K562 (cell line): ENCODE results near the gene NCOR2. TPM values are rescaled to one million over a fixed set of nuclear protein-coding genes. Genes with fewer than 3 reads are reported as not detected.

Experiments used
- ARID3A ChIP-seq: IDR thresholded peaks from 2 replicates; pipeline ENCODE4 v1.6.1; 2012; ENCODE audit warnings: low read depth, low read length, improper control_type of control experiment, borderline replicate concordance
- CREB5 ChIP-seq: fragments of 250-450 bp; sonication (Bioruptor Pico); IDR thresholded peaks from 2 replicates; pipeline ENCODE4 v1.5.0; 2020; ENCODE audit warnings: mild to moderate bottlenecking
- DMBX1 ChIP-seq: fragments of 250-450 bp; sonication (Bioruptor Pico); IDR thresholded peaks from 2 replicates; pipeline ENCODE4 v1.8.0; 2022; ENCODE audit warnings: inconsistent platforms, mild to moderate bottlenecking, moderate library complexity, borderline replicate concordance
- EGR1 ChIP-seq: fragments of 450-650 bp; conservative IDR thresholded peaks from 2 replicates; pipeline ENCODE4 v1.6.1; 2017; ENCODE audit warnings: mild to moderate bottlenecking
- GATAD2A ChIP-seq: fragments of 450-650 bp; IDR thresholded peaks from 2 replicates; pipeline ENCODE4 v1.6.1; 2017
- KAT7 ChIP-seq: sonication (generic); formaldehyde crosslinking; IDR thresholded peaks from 2 replicates; pipeline ENCODE4 v1.8.0; 2022; ENCODE audit warnings: missing genetic modification reagents, mild to moderate bottlenecking, borderline replicate concordance
- KDM2B ChIP-seq: fragments of 250-450 bp; sonication (Bioruptor Pico); IDR thresholded peaks from 2 replicates; pipeline ENCODE4 v1.8.0; 2021; ENCODE audit warnings: mild to moderate bottlenecking, moderate library complexity
- MAFG ChIP-seq: fragments of 450-650 bp; conservative IDR thresholded peaks from 2 replicates; pipeline ENCODE4 v1.6.1; 2016; ENCODE audit warnings: missing genetic modification characterization, missing compliant biosample characterization
- NR2C1 ChIP-seq, 2 experiments: fragments of 450-650 bp; IDR thresholded peaks; 2 replicates each; pipeline ENCODE4 v1.6.1; 2017; ENCODE audit warnings: mild to moderate bottlenecking in 2 of 2, antibody characterized with exemption in 1 of 2, inconsistent platforms in 1 of 2, missing compliant biosample characterization in 1 of 2, missing genetic modification characterization in 1 of 2
- RFX5 ChIP-seq: IDR thresholded peaks from 2 replicates; pipeline ENCODE4 v1.6.1; 2011; ENCODE audit warnings: low read depth, mild to moderate bottlenecking, improper control_type of control experiment, low read length
- ZNF224 ChIP-seq: sonication (generic); formaldehyde crosslinking; IDR thresholded peaks from 2 replicates; pipeline ENCODE4 v1.8.0; 2022; ENCODE audit warnings: mild to moderate bottlenecking, missing genetic modification reagents
- ZNF830 ChIP-seq: fragments of 250-450 bp; sonication (Bioruptor Pico); IDR thresholded peaks from 2 replicates; pipeline ENCODE4 v1.5.0; 2021; ENCODE audit warnings: mild to moderate bottlenecking
- polyA plus RNA-seq, 8 experiments: library from polyadenylated mRNA; depleted of rRNA in 4 of 8; stranded (reverse) in 5 of 8; unstranded in 3 of 8; fragments of >200 nt; fragmentation: Nextera tagmentation in 2 of 8; fragmentation: Illumina TruSeq in 1 of 8; extraction: Ambion mirVana in 2 of 8; extraction: Trizol in 1 of 8; gene quantifications; 2 replicates each; pipeline versions ENCODE4 v1.2.1 to v1.2.3, GENCODE V29; 2011 to 2014; ENCODE audit warnings: inconsistent platforms in 1 of 8, missing spikeins in 1 of 8
- total RNA-seq, 7 experiments: library from RNA; depleted of rRNA in 6 of 7; stranded (reverse); fragments of >200 nt in 6 of 7; fragmentation: Illumina TruSeq in 2 of 7; extraction: Trizol in 2 of 7; gene quantifications; 2 replicates each; pipeline versions ENCODE4 v1.2.1 to v1.2.3, GENCODE V29; 2011 to 2021; ENCODE audit warnings: low replicate concordance in 1 of 7
- TF ChIP-seq, protein P1 (sequence below), 2 experiments: fragments of 450-650 bp in 1 of 2; IDR thresholded peaks; 2 replicates each; pipeline ENCODE4 v1.6.1; 2011 to 2017; ENCODE audit warnings: low read depth in 2 of 2, antibody characterized with exemption in 1 of 2, borderline replicate concordance in 1 of 2, low read length in 1 of 2, mild to moderate bottlenecking in 1 of 2, mixed read lengths in 1 of 2; ENCODE audit not compliant: control insufficient read depth in 1 of 2
- TF ChIP-seq, protein P2 (sequence below): fragments of 450-650 bp; IDR thresholded peaks from 2 replicates; pipeline ENCODE4 v1.7.1; 2018; ENCODE audit warnings: mild to moderate bottlenecking, low read depth; ENCODE audit not compliant: partially characterized antibody
- TF ChIP-seq, protein P3 (sequence below): fragments of 450-650 bp; formaldehyde crosslinking; IDR thresholded peaks from 2 replicates; pipeline ENCODE4 v1.4.0; 2020; ENCODE audit warnings: mild to moderate bottlenecking, moderate library complexity

Gene NCOR2
- total and polyA plus RNA-seq, 9 of the 15 experiments (the other 6 are each of a cell fraction or from before 2014, with no cell fraction given): 0.18 to 126 (median 8.4) TPM

DNA sequence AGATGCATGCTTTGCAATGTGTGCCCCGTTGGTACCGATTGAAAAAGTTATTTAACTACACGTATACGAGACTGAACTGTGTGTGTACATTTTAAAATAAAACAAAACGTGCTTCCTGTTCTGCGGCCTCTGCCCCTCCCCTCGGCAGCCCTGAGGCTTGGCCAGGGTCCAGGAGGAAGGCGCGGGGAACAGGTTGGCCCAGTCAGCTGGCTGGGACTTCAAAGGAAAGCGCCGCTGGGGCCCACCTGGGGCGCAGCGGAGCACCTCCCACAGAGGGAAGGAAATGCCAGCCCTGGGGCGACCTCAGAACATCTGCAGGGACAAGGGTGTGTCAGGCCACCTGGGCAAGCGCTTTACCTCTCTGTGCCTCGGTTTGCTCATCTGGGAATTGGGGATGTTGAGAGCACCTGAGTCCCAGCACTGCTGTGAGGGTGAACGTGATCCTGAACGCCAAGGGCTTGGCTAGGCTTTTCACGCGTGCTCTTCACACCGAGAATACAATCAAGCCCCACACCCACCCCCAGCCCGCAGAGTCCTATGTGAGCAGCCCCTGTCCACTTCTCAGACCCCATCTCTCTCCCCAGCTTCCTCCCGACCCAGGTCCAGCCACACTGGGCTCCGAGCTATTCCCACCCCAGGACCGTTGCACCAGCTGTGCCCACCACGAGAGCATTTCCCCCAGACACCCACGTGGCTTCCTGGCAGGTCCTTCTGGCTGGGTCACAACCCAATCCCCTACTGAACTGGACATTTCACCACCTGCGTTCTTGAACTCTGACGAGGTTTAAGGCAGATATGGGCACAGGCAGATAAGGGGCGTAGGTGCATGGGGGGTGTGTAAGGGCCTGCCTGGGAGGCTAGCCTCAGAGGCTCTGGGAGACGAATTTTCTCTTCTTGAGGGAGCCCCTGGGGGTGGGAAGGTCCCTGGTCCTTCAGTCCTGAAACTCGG lies 41.9 kb upstream of the NCOR2 start (continued):
- TF ChIP-seq, protein P1, sequence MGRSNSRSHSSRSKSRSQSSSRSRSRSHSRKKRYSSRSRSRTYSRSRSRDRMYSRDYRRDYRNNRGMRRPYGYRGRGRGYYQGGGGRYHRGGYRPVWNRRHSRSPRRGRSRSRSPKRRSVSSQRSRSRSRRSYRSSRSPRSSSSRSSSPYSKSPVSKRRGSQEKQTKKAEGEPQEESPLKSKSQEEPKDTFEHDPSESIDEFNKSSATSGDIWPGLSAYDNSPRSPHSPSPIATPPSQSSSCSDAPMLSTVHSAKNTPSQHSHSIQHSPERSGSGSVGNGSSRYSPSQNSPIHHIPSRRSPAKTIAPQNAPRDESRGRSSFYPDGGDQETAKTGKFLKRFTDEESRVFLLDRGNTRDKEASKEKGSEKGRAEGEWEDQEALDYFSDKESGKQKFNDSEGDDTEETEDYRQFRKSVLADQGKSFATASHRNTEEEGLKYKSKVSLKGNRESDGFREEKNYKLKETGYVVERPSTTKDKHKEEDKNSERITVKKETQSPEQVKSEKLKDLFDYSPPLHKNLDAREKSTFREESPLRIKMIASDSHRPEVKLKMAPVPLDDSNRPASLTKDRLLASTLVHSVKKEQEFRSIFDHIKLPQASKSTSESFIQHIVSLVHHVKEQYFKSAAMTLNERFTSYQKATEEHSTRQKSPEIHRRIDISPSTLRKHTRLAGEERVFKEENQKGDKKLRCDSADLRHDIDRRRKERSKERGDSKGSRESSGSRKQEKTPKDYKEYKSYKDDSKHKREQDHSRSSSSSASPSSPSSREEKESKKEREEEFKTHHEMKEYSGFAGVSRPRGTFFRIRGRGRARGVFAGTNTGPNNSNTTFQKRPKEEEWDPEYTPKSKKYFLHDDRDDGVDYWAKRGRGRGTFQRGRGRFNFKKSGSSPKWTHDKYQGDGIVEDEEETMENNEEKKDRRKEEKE (IDR thresholded peaks at IDR 0.05; ENCODE audit: borderline replicate concordance in 1 of 2, control insufficient read depth in 1 of 2, low read depth in 2 of 2, low read length in 1 of 2): no peak
- TF ChIP-seq GATAD2A (no peak), CREB5 (CRISPR knock-in tag) (no peak), ZNF830 (CRISPR knock-in tag) (no peak), MAFG (tag) (no peak), KDM2B (CRISPR knock-in tag) (no peak), RFX5 (no peak), ARID3A (no peak), NR2C1 (IDR thresholded peaks at IDR 0.05) (no peak), NR2C1 (tag; IDR thresholded peaks at IDR 0.05) (no peak), ZNF224 (CRISPR knock-in tag) (no peak), KAT7 (0 out of 2 replicates have a peak, but pooled peaks have one; percentile 6), DMBX1 (no peak), EGR1 (no peak)
- TF ChIP-seq, protein P2, sequence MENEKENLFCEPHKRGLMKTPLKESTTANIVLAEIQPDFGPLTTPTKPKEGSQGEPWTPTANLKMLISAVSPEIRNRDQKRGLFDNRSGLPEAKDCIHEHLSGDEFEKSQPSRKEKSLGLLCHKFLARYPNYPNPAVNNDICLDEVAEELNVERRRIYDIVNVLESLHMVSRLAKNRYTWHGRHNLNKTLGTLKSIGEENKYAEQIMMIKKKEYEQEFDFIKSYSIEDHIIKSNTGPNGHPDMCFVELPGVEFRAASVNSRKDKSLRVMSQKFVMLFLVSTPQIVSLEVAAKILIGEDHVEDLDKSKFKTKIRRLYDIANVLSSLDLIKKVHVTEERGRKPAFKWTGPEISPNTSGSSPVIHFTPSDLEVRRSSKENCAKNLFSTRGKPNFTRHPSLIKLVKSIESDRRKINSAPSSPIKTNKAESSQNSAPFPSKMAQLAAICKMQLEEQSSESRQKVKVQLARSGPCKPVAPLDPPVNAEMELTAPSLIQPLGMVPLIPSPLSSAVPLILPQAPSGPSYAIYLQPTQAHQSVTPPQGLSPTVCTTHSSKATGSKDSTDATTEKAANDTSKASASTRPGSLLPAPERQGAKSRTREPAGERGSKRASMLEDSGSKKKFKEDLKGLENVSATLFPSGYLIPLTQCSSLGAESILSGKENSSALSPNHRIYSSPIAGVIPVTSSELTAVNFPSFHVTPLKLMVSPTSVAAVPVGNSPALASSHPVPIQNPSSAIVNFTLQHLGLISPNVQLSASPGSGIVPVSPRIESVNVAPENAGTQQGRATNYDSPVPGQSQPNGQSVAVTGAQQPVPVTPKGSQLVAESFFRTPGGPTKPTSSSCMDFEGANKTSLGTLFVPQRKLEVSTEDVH: no peak
- TF ChIP-seq, protein P3, sequence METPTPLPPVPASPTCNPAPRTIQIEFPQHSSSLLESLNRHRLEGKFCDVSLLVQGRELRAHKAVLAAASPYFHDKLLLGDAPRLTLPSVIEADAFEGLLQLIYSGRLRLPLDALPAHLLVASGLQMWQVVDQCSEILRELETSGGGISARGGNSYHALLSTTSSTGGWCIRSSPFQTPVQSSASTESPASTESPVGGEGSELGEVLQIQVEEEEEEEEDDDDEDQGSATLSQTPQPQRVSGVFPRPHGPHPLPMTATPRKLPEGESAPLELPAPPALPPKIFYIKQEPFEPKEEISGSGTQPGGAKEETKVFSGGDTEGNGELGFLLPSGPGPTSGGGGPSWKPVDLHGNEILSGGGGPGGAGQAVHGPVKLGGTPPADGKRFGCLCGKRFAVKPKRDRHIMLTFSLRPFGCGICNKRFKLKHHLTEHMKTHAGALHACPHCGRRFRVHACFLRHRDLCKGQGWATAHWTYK: no peak
